ACC112 (cell line): Measurements from ENCODE around the gene TRPM1.

Source experiments
- H2AFZ ChIP-seq: fragments of 200-600 bp; sonication (generic); one replicate; pipeline ENCODE4 v1.6.0; 2017; ENCODE audit warnings: antibody characterized with exemption, low read length; ENCODE audit not compliant: unreplicated experiment
- H3K27ac ChIP-seq: fragments of 200-600 bp; sonication (generic); 2 replicates; pipeline ENCODE4 v1.5.1; 2014; ENCODE audit warnings: low read depth, mild to moderate bottlenecking, antibody characterized with exemption, low read length, moderate library complexity
- H3K27me3 ChIP-seq: fragments of 200-600 bp; sonication (generic); 2 replicates; pipeline ENCODE4 v1.6.1; 2014; ENCODE audit warnings: mild to moderate bottlenecking, antibody characterized with exemption, low read length, moderate library complexity, mixed read lengths; ENCODE audit not compliant: insufficient read depth
- H3K36me3 ChIP-seq: fragments of 200-600 bp; sonication (generic); 2 replicates; pipeline ENCODE4 v1.6.1; 2016; ENCODE audit warnings: mild to moderate bottlenecking, antibody characterized with exemption, low read length, moderate library complexity, mixed read lengths; ENCODE audit not compliant: insufficient read depth
- H3K4me1 ChIP-seq: fragments of 200-600 bp; sonication (generic); one replicate; pipeline ENCODE4 v1.6.1; 2016; ENCODE audit warnings: low read length, mixed read lengths; ENCODE audit not compliant: insufficient read depth, unreplicated experiment, control insufficient read depth
- H3K4me3 ChIP-seq: fragments of 200-600 bp; sonication (generic); 2 replicates; pipeline ENCODE4 v1.5.1; 2014; ENCODE audit warnings: mild to moderate bottlenecking, low read depth, low read length
- H3K79me2 ChIP-seq: fragments of 200-600 bp; sonication (generic); one replicate; pipeline ENCODE4 v1.6.0; 2016; ENCODE audit warnings: low read length; ENCODE audit not compliant: control insufficient read depth, unreplicated experiment, insufficient read depth

Gene TRPM1

DNA sequence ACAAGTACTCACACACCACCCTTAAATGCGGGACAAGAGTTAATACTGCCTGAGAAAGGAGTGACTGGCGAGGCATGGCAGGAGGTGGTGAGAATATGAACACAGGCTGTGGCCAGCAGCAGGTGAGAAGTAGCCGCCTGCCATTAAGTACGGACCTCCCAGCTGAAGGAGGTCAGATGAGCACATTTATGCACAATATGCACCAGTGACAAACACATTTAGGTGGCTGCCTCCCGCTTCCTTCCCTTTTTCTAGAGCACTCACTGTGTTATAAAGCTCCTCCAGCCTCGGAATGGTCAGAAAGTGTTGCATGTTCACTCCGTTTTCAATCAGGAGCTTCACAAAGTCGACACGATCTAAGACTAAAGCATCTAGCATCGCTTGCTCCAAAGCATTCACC lies 52.4 kb downstream of the TRPM1 start:
- Histone ChIP-seq H3K27ac (no peak overlapping the region), H3K27me3 (peaks cover 5% of the 10 kb centered on the region; the same call in 1 of the 2 replicates), H2AFZ (no peak overlapping the region), H3K4me3 (no peak overlapping the region), H3K36me3 (no peaks in the 10 kb centered on the region), H3K4me1 (no peaks in the 10 kb centered on the region), H3K79me2 (no peaks in the 10 kb centered on the region)

DNA sequence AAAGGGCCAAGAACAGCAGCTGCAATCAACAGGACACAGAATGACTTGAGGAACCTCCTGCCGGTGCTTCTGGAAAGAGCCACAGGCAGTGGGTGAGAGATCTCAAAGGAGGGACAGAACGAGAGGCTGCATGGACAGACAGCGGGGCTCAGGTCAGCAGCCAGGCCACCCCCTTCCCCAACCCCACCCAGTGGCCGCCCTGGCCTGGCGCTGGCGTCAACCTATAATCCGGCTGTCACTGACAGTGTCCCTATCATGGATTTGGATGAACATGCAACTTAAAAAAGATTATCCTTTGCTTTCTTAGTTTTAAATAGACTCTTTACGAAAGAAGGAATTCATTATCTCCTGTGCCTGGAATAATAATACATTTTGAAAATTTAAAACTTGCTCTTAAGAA lies 54.1 kb downstream of the TRPM1 start:
- H3K36me3 ChIP-seq = no peaks in the 10 kb centered on the region
- H3K4me1 ChIP-seq = no peaks in the 10 kb centered on the region
- no peak overlapping the region for H2AFZ ChIP-seq
- H3K4me3 ChIP-seq = no peak overlapping the region
- H3K27me3 ChIP-seq = peaks cover 5% of the 10 kb centered on the region; the same call in 1 of the 2 replicates
- H3K27ac ChIP-seq = no peak overlapping the region
- H3K79me2 ChIP-seq = no peaks in the 10 kb centered on the region

DNA sequence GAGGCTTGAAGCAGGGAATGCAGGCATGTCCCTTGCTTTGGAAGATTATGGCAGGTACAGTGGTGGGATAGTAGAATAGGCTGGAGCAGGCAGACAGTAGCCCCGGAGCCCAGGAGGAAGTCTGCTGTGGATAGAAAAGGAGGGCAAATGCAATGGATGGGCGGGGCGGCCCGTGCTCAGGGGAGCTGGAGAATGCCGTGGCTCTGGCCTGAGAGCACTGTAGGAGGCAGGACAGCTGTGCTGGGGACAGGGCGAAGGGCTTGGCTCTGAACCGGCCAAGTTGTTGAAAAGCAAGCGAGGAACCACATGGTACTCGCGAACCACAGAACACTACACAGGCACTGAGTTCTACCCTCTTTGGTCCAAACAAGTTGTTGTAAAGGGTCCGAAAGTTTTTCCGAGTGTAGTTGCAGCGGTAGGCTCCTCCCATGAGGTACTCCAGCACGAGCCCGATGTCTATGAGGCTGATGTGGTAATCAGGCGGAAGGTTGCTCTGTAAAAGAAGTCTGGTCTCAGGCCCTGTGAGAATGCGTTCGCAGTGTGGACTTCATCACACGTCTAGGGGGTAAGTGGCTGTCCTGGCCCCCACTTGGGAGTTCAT lies 54.7 kb downstream of the TRPM1 start:
- no peak overlapping the region for H3K27ac ChIP-seq
- H3K27me3 ChIP-seq = peaks cover 5% of the 10 kb centered on the region; the same call in 1 of the 2 replicates
- no peak overlapping the region for H3K4me3 ChIP-seq
- no peaks in the 10 kb centered on the region for H3K36me3 ChIP-seq
- no peaks in the 10 kb centered on the region for H3K4me1 ChIP-seq
- no peak overlapping the region for H2AFZ ChIP-seq
- no peaks in the 10 kb centered on the region for H3K79me2 ChIP-seq

DNA sequence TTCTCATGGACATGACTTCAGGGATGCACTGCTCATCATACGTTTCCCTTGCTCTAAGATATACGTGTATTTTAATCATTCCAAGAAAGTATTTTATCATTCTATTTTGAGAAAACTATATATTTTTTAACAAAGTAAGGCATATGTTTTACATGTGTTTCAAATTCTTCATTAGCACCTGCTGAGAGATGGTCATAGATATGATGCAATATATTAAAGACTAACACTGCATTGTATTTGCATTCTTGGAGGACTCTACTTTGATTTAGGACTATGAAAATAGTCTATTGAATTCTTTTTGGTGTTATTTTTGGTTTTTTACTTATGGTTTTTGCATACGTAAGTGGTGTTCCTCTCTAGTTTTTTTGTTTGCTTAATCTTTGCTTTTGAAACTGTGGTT lies 55.9 kb downstream of the TRPM1 start:
- Histone ChIP-seq H3K27ac (no peak overlapping the region), H3K4me3 (no peak overlapping the region), H3K36me3 (no peaks in the 10 kb centered on the region), H3K27me3 (peaks cover 5% of the 10 kb centered on the region; the same call in 1 of the 2 replicates), H3K4me1 (no peaks in the 10 kb centered on the region), H3K79me2 (no peaks in the 10 kb centered on the region), H2AFZ (no peak overlapping the region)

DNA sequence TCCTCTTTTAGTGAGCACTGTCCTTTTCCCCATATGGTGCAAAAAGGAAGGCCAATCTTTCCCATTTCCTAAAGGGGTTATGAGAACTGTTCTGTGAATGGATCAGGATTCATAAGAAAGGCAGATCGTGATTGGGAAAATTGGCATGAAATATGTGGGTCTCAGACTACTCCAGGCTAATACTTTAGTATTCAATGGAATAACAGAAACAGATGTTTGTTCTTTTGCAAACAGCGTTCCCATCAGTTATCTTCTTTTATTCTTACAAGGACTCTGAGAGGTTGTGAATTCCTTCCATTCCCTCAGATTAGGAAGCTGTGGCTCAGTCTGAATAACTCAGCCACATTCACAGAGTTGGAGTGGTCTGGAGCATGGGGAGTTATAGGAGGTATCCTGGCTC lies 58.8 kb downstream of the TRPM1 start:
- peaks cover 5% of the 10 kb centered on the region; the same call in 1 of the 2 replicates for H3K27me3 ChIP-seq
- H3K4me3 ChIP-seq = no peak overlapping the region
- no peaks in the 10 kb centered on the region for H3K4me1 ChIP-seq
- no peaks in the 10 kb centered on the region for H3K36me3 ChIP-seq
- no peak overlapping the region for H3K27ac ChIP-seq
- H2AFZ ChIP-seq = no peak overlapping the region
- no peaks in the 10 kb centered on the region for H3K79me2 ChIP-seq

DNA sequence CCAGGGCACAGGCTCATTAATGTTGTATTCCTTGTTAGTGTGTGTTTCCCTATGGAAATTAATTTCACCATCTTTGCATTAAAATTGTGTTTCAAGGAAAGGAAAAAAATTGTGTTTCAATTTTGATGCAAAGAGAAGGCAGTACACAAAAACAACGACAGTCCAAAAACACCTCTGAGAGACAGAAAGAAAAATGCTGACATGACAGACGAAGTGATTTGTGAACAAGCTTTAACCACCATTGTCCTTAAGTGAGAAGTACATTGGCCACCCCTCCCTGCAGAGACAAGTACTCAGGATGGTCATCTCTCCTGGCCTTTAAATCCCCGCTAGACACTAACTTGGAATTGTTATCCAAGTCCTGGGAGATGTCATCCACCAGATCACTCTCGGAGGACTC lies 59.9 kb downstream of the TRPM1 start:
- no peak overlapping the region for H3K4me3 ChIP-seq
- no peaks in the 10 kb centered on the region for H3K36me3 ChIP-seq
- H3K79me2 ChIP-seq = no peaks in the 10 kb centered on the region
- H2AFZ ChIP-seq = no peak overlapping the region
- no peak overlapping the region for H3K27ac ChIP-seq
- H3K4me1 ChIP-seq = no peaks in the 10 kb centered on the region
- H3K27me3 ChIP-seq = peaks cover 5% of the 10 kb centered on the region; the same call in 1 of the 2 replicates

DNA sequence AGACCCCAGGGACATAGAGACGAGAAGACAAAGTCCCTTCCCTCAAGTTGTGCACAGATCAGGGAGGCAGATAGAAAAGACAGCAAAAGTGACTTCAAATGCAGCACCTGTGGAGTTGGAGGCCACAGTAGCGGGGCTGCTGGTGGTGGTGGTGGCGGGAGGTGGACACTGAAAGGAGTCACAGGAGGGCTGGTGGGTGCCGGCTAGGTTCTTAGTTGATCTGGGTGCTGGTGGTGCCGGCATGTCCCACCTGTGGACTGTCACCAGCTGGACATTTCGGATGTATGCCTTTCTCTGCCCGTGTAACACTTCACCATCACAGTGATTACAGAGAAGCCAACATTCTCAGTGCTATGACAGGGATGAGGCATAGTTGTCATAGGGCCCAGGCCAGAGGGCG lies 60.9 kb downstream of the TRPM1 start:
- Histone ChIP-seq H2AFZ (no peak overlapping the region), H3K27me3 (peaks cover 5% of the 10 kb centered on the region; the same call in 1 of the 2 replicates), H3K27ac (no peak overlapping the region), H3K4me1 (no peaks in the 10 kb centered on the region), H3K36me3 (no peaks in the 10 kb centered on the region), H3K79me2 (no peaks in the 10 kb centered on the region), H3K4me3 (no peak overlapping the region)

DNA sequence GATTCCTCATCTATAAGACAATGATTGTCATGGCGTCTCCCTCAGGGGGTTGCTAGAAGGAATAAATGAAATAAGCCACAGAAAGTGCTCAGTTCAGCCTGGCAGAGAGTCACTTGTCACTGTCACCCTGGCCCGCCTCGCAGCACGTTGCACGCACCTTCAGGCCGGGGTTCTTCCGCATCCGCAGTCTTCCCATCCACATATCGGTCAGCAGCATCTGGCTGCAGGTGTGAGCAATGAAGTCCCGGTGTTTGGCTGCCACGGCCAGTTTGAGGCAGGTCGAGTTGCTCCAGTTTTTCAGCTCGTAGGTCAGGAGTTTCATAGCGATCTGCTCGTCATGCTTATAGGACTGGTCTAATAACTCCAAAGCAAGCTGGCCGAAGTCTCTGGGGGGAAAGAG lies 61.6 kb downstream of the TRPM1 start:
- H3K27ac ChIP-seq = no peak overlapping the region
- H3K27me3 ChIP-seq = peaks cover under 1% of the 10 kb centered on the region; the same call in 1 of the 2 replicates
- no peak overlapping the region for H2AFZ ChIP-seq
- H3K36me3 ChIP-seq = no peaks in the 10 kb centered on the region
- no peaks in the 10 kb centered on the region for H3K79me2 ChIP-seq
- no peak overlapping the region for H3K4me3 ChIP-seq
- no peaks in the 10 kb centered on the region for H3K4me1 ChIP-seq

DNA sequence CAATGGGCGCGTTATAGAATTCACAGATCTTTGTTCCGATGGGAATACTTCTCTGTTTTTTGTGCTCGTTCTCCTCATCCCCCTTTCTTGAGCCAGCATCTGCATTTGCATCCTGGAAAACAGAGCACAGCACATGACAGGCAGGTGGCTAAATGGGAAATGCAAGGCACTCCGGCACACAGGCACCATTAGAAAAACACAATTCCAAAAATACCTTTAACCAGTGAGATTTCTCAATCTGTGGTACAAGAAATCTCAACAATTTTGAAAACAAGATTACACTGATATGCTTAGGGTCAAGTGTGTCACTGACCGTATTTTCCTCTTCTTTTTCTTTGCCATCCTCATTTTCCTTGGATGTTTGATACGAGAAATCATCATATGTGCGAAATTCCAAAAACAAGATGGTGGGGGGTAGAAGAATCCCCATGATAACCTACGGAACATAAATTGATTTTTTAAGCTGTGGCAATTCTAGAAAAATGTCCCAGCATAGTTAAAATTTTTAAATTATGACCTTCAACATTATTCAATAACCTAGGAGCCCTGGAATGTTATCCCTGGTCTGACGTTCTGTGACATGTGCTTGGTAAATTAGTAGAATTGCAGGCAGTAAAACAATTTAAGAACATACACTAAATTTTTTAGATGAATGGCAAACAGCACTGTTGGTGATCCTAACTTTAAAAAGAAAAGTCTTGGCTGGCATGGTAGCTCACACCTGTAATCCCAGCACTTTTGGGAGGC lies 63.6 kb downstream of the TRPM1 start:
- H3K36me3 ChIP-seq = no peaks in the 10 kb centered on the region
- H3K27ac ChIP-seq = no peak overlapping the region
- H3K4me1 ChIP-seq = peaks cover 14% of the 10 kb centered on the region
- H3K79me2 ChIP-seq = no peaks in the 10 kb centered on the region
- no peak overlapping the region for H3K4me3 ChIP-seq
- no peaks in the 10 kb centered on the region for H3K27me3 ChIP-seq
- no peak overlapping the region for H2AFZ ChIP-seq

DNA sequence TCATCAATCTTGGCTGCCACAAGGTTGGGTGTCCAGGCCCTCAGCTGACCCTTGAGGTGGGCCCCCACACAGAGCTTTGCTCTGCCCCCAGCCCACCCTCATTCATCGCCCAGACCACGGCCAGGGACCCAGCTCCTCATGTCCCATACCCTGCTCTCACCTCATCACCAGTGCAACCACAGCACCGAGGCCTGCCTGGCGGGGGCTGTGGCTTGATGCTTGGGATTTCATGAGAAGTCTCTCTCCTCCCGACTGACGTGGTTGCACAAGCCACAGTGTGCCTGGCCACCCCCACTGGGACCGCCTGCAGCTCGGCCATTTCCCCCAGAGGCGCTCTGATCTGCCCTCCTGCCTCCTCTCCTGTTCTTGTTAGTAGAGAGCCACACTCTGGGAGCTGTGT lies 64.7 kb downstream of the TRPM1 start:
- no peak overlapping the region for H3K27ac ChIP-seq
- no peak overlapping the region for H2AFZ ChIP-seq
- no peaks in the 10 kb centered on the region for H3K36me3 ChIP-seq
- no peaks in the 10 kb centered on the region for H3K27me3 ChIP-seq
- H3K4me3 ChIP-seq = no peak overlapping the region
- H3K4me1 ChIP-seq = peaks cover 22% of the 10 kb centered on the region
- H3K79me2 ChIP-seq = no peaks in the 10 kb centered on the region

DNA sequence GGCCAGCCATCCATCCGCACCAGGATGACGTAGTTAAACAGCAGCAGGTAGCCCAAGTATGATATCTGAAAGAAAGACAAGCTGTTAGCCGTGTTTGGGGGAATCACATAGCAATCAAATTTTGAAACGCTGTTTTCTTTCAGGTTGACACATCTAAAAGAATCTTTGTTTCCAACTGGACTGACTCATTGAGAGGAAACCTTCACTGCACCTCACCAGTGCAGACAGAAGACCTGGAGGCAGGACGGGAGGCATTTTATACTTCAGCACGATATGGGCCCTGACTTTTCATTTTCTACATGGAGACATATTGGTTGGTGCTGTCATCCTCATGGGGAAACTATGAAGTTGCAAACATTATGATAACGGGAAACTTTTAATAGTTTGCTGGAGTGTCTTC lies 65.9 kb downstream of the TRPM1 start:
- H3K36me3 ChIP-seq = no peaks in the 10 kb centered on the region
- no peaks in the 10 kb centered on the region for H3K27me3 ChIP-seq
- peaks cover 29% of the 10 kb centered on the region for H3K4me1 ChIP-seq
- no peak overlapping the region for H2AFZ ChIP-seq
- H3K4me3 ChIP-seq = no peak overlapping the region
- no peak overlapping the region for H3K27ac ChIP-seq
- no peaks in the 10 kb centered on the region for H3K79me2 ChIP-seq
